GM23248 (cell line): Measurements from ENCODE around the gene ZC2HC1C. TPM values are rescaled to one million over a fixed set of nuclear protein-coding genes. Genes with fewer than 3 reads are reported as not detected.
A peak's percentile ranks its signal among the peaks of the same experiment; 100 is the strongest.

Experiments used
- DNase-seq: peaks from one replicate; pipeline ENCODE4 v3.0.0-alpha.2; 2015
- H2AFZ ChIP-seq: fragments of 200-600 bp; sonication (generic); 2 replicates; pipeline ENCODE4 v1.6.1; 2016; ENCODE audit warnings: antibody characterized with exemption
- H3F3A ChIP-seq: fragments of 200-600 bp; sonication (generic); 2 replicates; pipeline ENCODE4 v1.6.1; 2016; ENCODE audit warnings: mild to moderate bottlenecking, antibody characterized with exemption, mixed run types; ENCODE audit not compliant: insufficient read depth
- H3K27ac ChIP-seq: fragments of 200-600 bp; sonication (generic); 2 replicates; pipeline ENCODE4 v1.5.1; 2016; ENCODE audit warnings: mild to moderate bottlenecking
- H3K27me3 ChIP-seq: fragments of 200-600 bp; sonication (generic); replicated peaks from 2 replicates; pipeline ENCODE4 v1.6.1; 2016; ENCODE audit warnings: mild to moderate bottlenecking; ENCODE audit not compliant: insufficient read depth
- H3K36me3 ChIP-seq: fragments of 200-600 bp; sonication (generic); 2 replicates; pipeline ENCODE4 v1.6.1; 2016; ENCODE audit warnings: low read depth, mild to moderate bottlenecking
- H3K4me1 ChIP-seq: fragments of 200-600 bp; sonication (generic); 2 replicates; pipeline ENCODE4 v1.6.1; 2016; ENCODE audit warnings: mild to moderate bottlenecking; ENCODE audit not compliant: insufficient read depth
- H3K4me2 ChIP-seq: fragments of 200-600 bp; sonication (generic); one replicate; pipeline ENCODE4 v1.6.1; 2016; ENCODE audit warnings: mild to moderate bottlenecking; ENCODE audit not compliant: unreplicated experiment
- H3K4me3 ChIP-seq: fragments of 200-600 bp; sonication (generic); 2 replicates; pipeline ENCODE4 v1.5.1; 2016; ENCODE audit warnings: mild to moderate bottlenecking
- H3K79me2 ChIP-seq: fragments of 200-600 bp; sonication (generic); 2 replicates; pipeline ENCODE4 v1.6.1; 2016; ENCODE audit warnings: mild to moderate bottlenecking; ENCODE audit not compliant: insufficient read depth
- H3K9ac ChIP-seq: fragments of 200-600 bp; sonication (generic); 2 replicates; pipeline ENCODE4 v1.6.1; 2016; ENCODE audit warnings: mild to moderate bottlenecking
- H3K9me2 ChIP-seq: fragments of 200-600 bp; sonication (generic); 2 replicates; pipeline ENCODE4 v1.6.1; 2016; ENCODE audit warnings: mixed run types, mild to moderate bottlenecking, moderate library complexity; ENCODE audit not compliant: insufficient read depth
- H3K9me3 ChIP-seq: fragments of 200-600 bp; sonication (generic); one replicate; pipeline ENCODE4 v1.6.1; 2017; ENCODE audit warnings: low read depth
- H4K20me1 ChIP-seq: fragments of 200-600 bp; sonication (generic); 2 replicates; pipeline ENCODE4 v1.6.0; 2016; ENCODE audit not compliant: insufficient read depth
- EZH2 ChIP-seq: fragments of 200-600 bp; sonication (generic); IDR thresholded peaks from 2 replicates; pipeline ENCODE4 v1.6.1; 2018; ENCODE audit warnings: antibody characterized with exemption, mild to moderate bottlenecking; ENCODE audit not compliant: insufficient read depth, poor library complexity, severe bottlenecking
- EZH2phosphoT487 ChIP-seq: fragments of 200-600 bp; sonication (generic); IDR thresholded peaks from 2 replicates; pipeline ENCODE4 v1.6.1; 2018; ENCODE audit warnings: antibody characterized with exemption, moderate library complexity, mild to moderate bottlenecking, low read depth; ENCODE audit not compliant: insufficient read depth
- WGBS, 2 experiments: methylation state at CpG; one replicate each; pipeline ENCODE4 v1.1.6; 2015 to 2017; ENCODE audit warnings: low lambda C conversion rate in 2 of 2, low coverage in 1 of 2; ENCODE audit errors: missing lambda C conversion rate in 2 of 2; 5-methylcytosine and 5-hydroxymethylcytosine counted together
- in situ Hi-C: fragments of 300-500 bp; cut with MboI; formaldehyde crosslinking; loops from 2 replicates; pipeline ENCODE4 v1.15.0; 2020
- polyA plus RNA-seq: library from polyadenylated mRNA; unstranded; fragments of >200 nt; fragmentation: Nextera tagmentation; extraction: Ambion mirVana; gene quantifications from 2 replicates; pipeline ENCODE4 v1.2.1, GENCODE V29; 2016
- total RNA-seq: library from RNA; depleted of rRNA; stranded (reverse); fragments of >200 nt; shearing (Covaris generic); gene quantifications from 2 replicates; pipeline ENCODE4 v1.2.3, GENCODE V29; 2014

Gene ZC2HC1C
- total and polyA plus RNA-seq, 2 experiments from 2014 or later = 1.0 to 5.3 TPM

- Histone ChIP-seq H3K27me3 (no peaks in the 10 kb centered on the region), H3F3A (peaks cover 53% of the 10 kb centered on the region), H3K4me1 (peaks cover 51% of the 10 kb centered on the region), H3K9ac (peak overlapping the region; percentile 24; the same call in 1 of the 2 replicates), H3K4me2 (peak overlapping the region; percentile 52), H3K27ac (peak overlapping the region; percentile 46), H2AFZ (0 out of 2 replicates have a peak overlapping the region, but pooled peaks have one; percentile 15), H3K9me2 (no peaks in the 10 kb centered on the region), H3K9me3 (no peaks in the 10 kb centered on the region), H3K36me3 (no peaks in the 10 kb centered on the region), H4K20me1 (no peaks in the 10 kb centered on the region), H3K4me3 (peak overlapping the region; percentile 20; the same call in 1 of the 2 replicates), H3K79me2 (peaks cover 10% of the 10 kb centered on the region; the same call in 1 of the 2 replicates)
- TF ChIP-seq EZH2 (no peak), EZH2phosphoT487 (no peak)
- DNase-seq = peak; percentile 63
- 50 to 56% methylated on average over 5 of the region's 5 CpGs for WGBS, 2 experiments
- in situ Hi-C loops = no loop called here
Measured at GRCh38 chr14:75053396-75054291, 15.8 kb upstream of the ZC2HC1C start.

- Histone ChIP-seq H3K36me3 (no peaks in the 10 kb centered on the region), H3K4me2 (peak overlapping the region; percentile 52), H3F3A (peaks cover 50% of the 10 kb centered on the region), H3K9ac (peak overlapping the region; percentile 24; the same call in 1 of the 2 replicates), H3K79me2 (peaks cover 10% of the 10 kb centered on the region; the same call in 1 of the 2 replicates), H3K9me3 (no peaks in the 10 kb centered on the region), H3K4me1 (peaks cover 45% of the 10 kb centered on the region), H3K9me2 (no peaks in the 10 kb centered on the region), H3K4me3 (peak overlapping the region; percentile 20; the same call in 1 of the 2 replicates), H2AFZ (no peak overlapping the region), H3K27me3 (no peaks in the 10 kb centered on the region), H4K20me1 (no peaks in the 10 kb centered on the region), H3K27ac (peak overlapping the region; percentile 46)
- DNase-seq = no peak
- no peak for TF ChIP-seq EZH2phosphoT487
- no peak for TF ChIP-seq EZH2
- in situ Hi-C loops = no loop called here
- WGBS, 2 experiments = 6 to 12% methylated on average over 1 of the region's 1 CpG
Measured at GRCh38 chr14:75054421-75054820, 15.0 kb upstream of the ZC2HC1C start.

- Histone ChIP-seq H3K9ac (no peak overlapping the region), H3K27me3 (no peaks in the 10 kb centered on the region), H3K4me1 (peaks cover 17% of the 10 kb centered on the region), H3F3A (peaks cover 26% of the 10 kb centered on the region), H3K9me3 (no peaks in the 10 kb centered on the region), H4K20me1 (no peaks in the 10 kb centered on the region), H3K4me2 (peak overlapping the region; percentile 13), H2AFZ (no peak overlapping the region), H3K9me2 (no peaks in the 10 kb centered on the region), H3K36me3 (0 out of 2 replicates have a peak, but pooled peaks cover 7% of the 10 kb centered on the region), H3K27ac (no peak overlapping the region), H3K4me3 (no peak overlapping the region), H3K79me2 (peaks cover 36% of the 10 kb centered on the region)
- in situ Hi-C loops = no loop called here
- WGBS, 2 experiments = 36 to 39% methylated on average over 2 of the region's 2 CpGs
- TF ChIP-seq EZH2 (no peak), EZH2phosphoT487 (no peak)
- DNase-seq = peak; percentile 29
Measured at GRCh38 chr14:75059642-75060041, 9.8 kb upstream of the ZC2HC1C start.

- no peak overlapping the region for H3K4me2 ChIP-seq
- no peak overlapping the region for H3K27ac ChIP-seq
- TF ChIP-seq EZH2phosphoT487 (no peak), EZH2 (no peak)
- WGBS, 2 experiments = 95 to 98% methylated on average over 2 of the region's 2 CpGs
- H3F3A ChIP-seq = peaks cover 21% of the 10 kb centered on the region
- H3K9me2 ChIP-seq = no peaks in the 10 kb centered on the region
- no peaks in the 10 kb centered on the region for H3K9me3 ChIP-seq
- peaks cover 13% of the 10 kb centered on the region; the same call in 1 of the 2 replicates for H3K4me1 ChIP-seq
- no peak overlapping the region for H3K9ac ChIP-seq
- peaks cover 36% of the 10 kb centered on the region for H3K79me2 ChIP-seq
- H3K4me3 ChIP-seq = no peak overlapping the region
- 0 out of 2 replicates have a peak, but pooled peaks cover 7% of the 10 kb centered on the region for H3K36me3 ChIP-seq
- H2AFZ ChIP-seq = no peak overlapping the region
- H4K20me1 ChIP-seq = no peaks in the 10 kb centered on the region
- in situ Hi-C loops = no loop called here
- no peak for DNase-seq
- H3K27me3 ChIP-seq = no peaks in the 10 kb centered on the region
Measured at GRCh38 chr14:75060420-75060819, 9.0 kb upstream of the ZC2HC1C start.
